Stimulated activated memory B cell treated with anti-CD40 and anti-IgM and Interleukin-4, amounts not matched to agents 10 μg/mL and 1 μg/mL and 100 μg/mL, for 72 hours (primary cell): ENCODE data around the gene IL5RA.

Experiments used
- ATAC-seq: fragments of 150-1000 bp; cut with Tn5 transposase; 2 replicates; pipeline ENCODE4 v1.10.0; 2021
- H3K27ac Mint-ChIP-seq: one replicate; pipeline ENCODE4 v1.8.0; 2022; ENCODE audit warnings: mild to moderate bottlenecking, mixed read lengths
- H3K27me3 Mint-ChIP-seq: one replicate; pipeline ENCODE4 v1.8.0; 2022; ENCODE audit warnings: mixed read lengths
- H3K36me3 Mint-ChIP-seq: one replicate; pipeline ENCODE4 v1.8.0; 2022; ENCODE audit warnings: mixed read lengths
- H3K4me1 Mint-ChIP-seq: one replicate; pipeline ENCODE4 v1.8.0; 2022; ENCODE audit warnings: mixed read lengths
- H3K4me3 Mint-ChIP-seq: one replicate; pipeline ENCODE4 v1.8.0; 2022; ENCODE audit warnings: mild to moderate bottlenecking, moderate library complexity, mixed read lengths
- H3K9me3 Mint-ChIP-seq: one replicate; pipeline ENCODE4 v1.8.0; 2022; ENCODE audit warnings: mixed read lengths

IL5RA gene

GRCh38 chr3:3110299-3110630 lies at the start of gene IL5RA:
TSS of gene IL5RA (minus strand) at chr3:3110374. CDS start at chr3:3104984, 5,390 bp downstream.
- H3K27me3 Mint-ChIP-seq = no peaks in the 10 kb centered on the region
- H3K4me3 Mint-ChIP-seq = peak within 1 kb of the TSS; percentile 62
- H3K27ac Mint-ChIP-seq = peak within 1 kb of the TSS; percentile 77
- no peaks in the 10 kb centered on the region for H3K36me3 Mint-ChIP-seq
- peak; percentile 65 for ATAC-seq
- no peaks in the 10 kb centered on the region for H3K9me3 Mint-ChIP-seq
- peaks cover 53% of the 10 kb centered on the region for H3K4me1 Mint-ChIP-seq

- H3K27me3 Mint-ChIP-seq = no peaks in the 10 kb centered on the region
- H3K9me3 Mint-ChIP-seq = no peaks in the 10 kb centered on the region
- H3K4me3 Mint-ChIP-seq = no peak overlapping the region
- H3K4me1 Mint-ChIP-seq = no peaks in the 10 kb centered on the region
- H3K27ac Mint-ChIP-seq = peak overlapping the region; percentile 19
- peaks cover 63% of the 10 kb centered on the region for H3K36me3 Mint-ChIP-seq
- ATAC-seq = no peak
Measured at GRCh38 chr3:3157484-3157883, 47.3 kb upstream of the IL5RA start.

- Mint-ChIP-seq H3K9me3 (no peaks in the 10 kb centered on the region), H3K27me3 (no peaks in the 10 kb centered on the region), H3K27ac (no peak overlapping the region), H3K36me3 (peaks cover 49% of the 10 kb centered on the region), H3K4me1 (no peaks in the 10 kb centered on the region), H3K4me3 (no peak overlapping the region)
- ATAC-seq = no peak
Measured at GRCh38 chr3:3154879-3155610, 44.9 kb upstream of the IL5RA start.

- Mint-ChIP-seq H3K36me3 (peaks cover 29% of the 10 kb centered on the region), H3K27ac (no peak overlapping the region), H3K4me3 (no peak overlapping the region), H3K27me3 (no peaks in the 10 kb centered on the region), H3K9me3 (no peaks in the 10 kb centered on the region), H3K4me1 (peaks cover 6% of the 10 kb centered on the region)
- no peak for ATAC-seq
Measured at GRCh38 chr3:3151513-3151912, 41.3 kb upstream of the IL5RA start.

GRCh38 chr3:3149560-3149959 lies 39.4 kb upstream of the IL5RA start:
- Mint-ChIP-seq H3K36me3 (peaks cover 34% of the 10 kb centered on the region), H3K27ac (no peak overlapping the region), H3K4me1 (peaks cover 9% of the 10 kb centered on the region), H3K27me3 (no peaks in the 10 kb centered on the region), H3K4me3 (no peak overlapping the region), H3K9me3 (no peaks in the 10 kb centered on the region)
- no peak for ATAC-seq

- Mint-ChIP-seq H3K27me3 (no peaks in the 10 kb centered on the region), H3K9me3 (no peaks in the 10 kb centered on the region), H3K27ac (peak overlapping the region; percentile 69), H3K36me3 (peaks cover 43% of the 10 kb centered on the region), H3K4me1 (peaks cover 9% of the 10 kb centered on the region), H3K4me3 (no peak overlapping the region)
- ATAC-seq = no peak
Measured at GRCh38 chr3:3145831-3146230, 35.7 kb upstream of the IL5RA start.

GRCh38 chr3:3141939-3142338 lies 31.8 kb upstream of the IL5RA start:
- no peaks in the 10 kb centered on the region for H3K9me3 Mint-ChIP-seq
- no peak overlapping the region for H3K27ac Mint-ChIP-seq
- no peak overlapping the region for H3K4me3 Mint-ChIP-seq
- peaks cover 20% of the 10 kb centered on the region for H3K4me1 Mint-ChIP-seq
- no peaks in the 10 kb centered on the region for H3K27me3 Mint-ChIP-seq
- peaks cover 73% of the 10 kb centered on the region for H3K36me3 Mint-ChIP-seq
- no peak for ATAC-seq

- Mint-ChIP-seq H3K4me1 (peaks cover 27% of the 10 kb centered on the region), H3K4me3 (no peak overlapping the region), H3K36me3 (peaks cover 59% of the 10 kb centered on the region), H3K27ac (peak overlapping the region; percentile 10), H3K9me3 (no peaks in the 10 kb centered on the region), H3K27me3 (no peaks in the 10 kb centered on the region)
- ATAC-seq = no peak
Measured at GRCh38 chr3:3137526-3137925, 27.4 kb upstream of the IL5RA start.

GRCh38 chr3:3134750-3135448 lies 24.7 kb upstream of the IL5RA start:
- Mint-ChIP-seq H3K27me3 (no peaks in the 10 kb centered on the region), H3K9me3 (no peaks in the 10 kb centered on the region), H3K36me3 (peaks cover 45% of the 10 kb centered on the region), H3K4me3 (no peak overlapping the region), H3K27ac (peak overlapping the region; percentile 25), H3K4me1 (peaks cover 27% of the 10 kb centered on the region)
- ATAC-seq = no peak

- ATAC-seq = no peak
- no peaks in the 10 kb centered on the region for H3K9me3 Mint-ChIP-seq
- H3K4me3 Mint-ChIP-seq = no peak overlapping the region
- H3K27me3 Mint-ChIP-seq = no peaks in the 10 kb centered on the region
- H3K27ac Mint-ChIP-seq = no peak overlapping the region
- peaks cover 42% of the 10 kb centered on the region for H3K36me3 Mint-ChIP-seq
- peaks cover 29% of the 10 kb centered on the region for H3K4me1 Mint-ChIP-seq
Measured at GRCh38 chr3:3133500-3133899, 23.3 kb upstream of the IL5RA start.

- Mint-ChIP-seq H3K4me3 (no peak overlapping the region), H3K4me1 (peaks cover 38% of the 10 kb centered on the region), H3K9me3 (peaks cover 3% of the 10 kb centered on the region), H3K27ac (no peak overlapping the region), H3K36me3 (peaks cover 11% of the 10 kb centered on the region), H3K27me3 (no peaks in the 10 kb centered on the region)
- no peak for ATAC-seq
Measured at GRCh38 chr3:3129579-3129978, 19.4 kb upstream of the IL5RA start.

- peak; percentile 41 for ATAC-seq
- peak overlapping the region; percentile 96 for H3K4me3 Mint-ChIP-seq
- peak overlapping the region; percentile 97 for H3K27ac Mint-ChIP-seq
Measured at GRCh38 chr3:3127432-3128010, 17.3 kb upstream of the IL5RA start.

GRCh38 chr3:3126477-3127431 lies 16.6 kb upstream of the IL5RA start, which contains the start of gene TRNT1:
TSS of gene TRNT1 (plus strand) at chr3:3126940. CDS start at chr3:3129041, 2,101 bp downstream.
- H3K4me1 Mint-ChIP-seq = peaks cover 38% of the 10 kb centered on the region
- H3K36me3 Mint-ChIP-seq = peaks cover 11% of the 10 kb centered on the region
- no peaks in the 10 kb centered on the region for H3K27me3 Mint-ChIP-seq
- H3K27ac Mint-ChIP-seq = peak within 1 kb of the TSS; percentile 97
- peak within 1 kb of the TSS; percentile 96 for H3K4me3 Mint-ChIP-seq
- peak; percentile 97 for ATAC-seq
- peaks cover 3% of the 10 kb centered on the region for H3K9me3 Mint-ChIP-seq

More at GRCh38 chr3:3127432-3128010, 17.3 kb upstream of the IL5RA start:
- H3K4me1 Mint-ChIP-seq = peaks cover 38% of the 10 kb centered on the region
- H3K27me3 Mint-ChIP-seq = no peaks in the 10 kb centered on the region
- H3K9me3 Mint-ChIP-seq = peaks cover 3% of the 10 kb centered on the region
- peaks cover 11% of the 10 kb centered on the region for H3K36me3 Mint-ChIP-seq

GRCh38 chr3:3125977-3126376 lies 15.8 kb upstream of the IL5RA start:
- Mint-ChIP-seq H3K36me3 (peaks cover 11% of the 10 kb centered on the region), H3K4me3 (peak overlapping the region; percentile 96), H3K4me1 (peaks cover 38% of the 10 kb centered on the region), H3K27ac (peak overlapping the region; percentile 97), H3K9me3 (peaks cover 3% of the 10 kb centered on the region), H3K27me3 (no peaks in the 10 kb centered on the region)
- no peak for ATAC-seq

- Mint-ChIP-seq H3K36me3 (no peaks in the 10 kb centered on the region), H3K4me3 (no peak overlapping the region), H3K4me1 (peaks cover 17% of the 10 kb centered on the region), H3K27me3 (no peaks in the 10 kb centered on the region), H3K9me3 (peaks cover 3% of the 10 kb centered on the region), H3K27ac (no peak overlapping the region)
- peak; percentile 67 for ATAC-seq
Measured at GRCh38 chr3:3119393-3119851, 9.2 kb upstream of the IL5RA start.
